CD4-positive, alpha-beta T cell treated with Interleukin-15 for 1 hour (primary cell): ENCODE measurements around the gene NCK2.

ENCODE experiments used
- DNase-seq: peaks from one replicate; pipeline ENCODE4 v3.0.0-alpha.2; 2020

The NCK2 gene

GRCh38 chr2:105935063-105935462, 190.4 kb downstream of the NCK2 start:
- DNase-seq: no peak

- no peak for DNase-seq
Measured at GRCh38 chr2:105936954-105937353, 192.2 kb downstream of the NCK2 start.

GRCh38 chr2:105937498-105938097, 192.9 kb downstream of the NCK2 start:
- DNase-seq: no peak
